GM12873 (cell line): ENCODE results near the gene SUGCT.

Experiments
- CTCF ChIP-seq: IDR thresholded peaks from 2 replicates; pipeline ENCODE4 v1.5.1; 2012; ENCODE audit warnings: low read depth, mild to moderate bottlenecking, moderate library complexity, low read length, control low read depth; ENCODE audit not compliant: insufficient read depth; ENCODE audit errors: missing control alignments

The SUGCT gene

GRCh38 chr7:40782836-40783235 is 648.0 kb downstream of the SUGCT start:
- no peak for TF ChIP-seq CTCF

DNA sequence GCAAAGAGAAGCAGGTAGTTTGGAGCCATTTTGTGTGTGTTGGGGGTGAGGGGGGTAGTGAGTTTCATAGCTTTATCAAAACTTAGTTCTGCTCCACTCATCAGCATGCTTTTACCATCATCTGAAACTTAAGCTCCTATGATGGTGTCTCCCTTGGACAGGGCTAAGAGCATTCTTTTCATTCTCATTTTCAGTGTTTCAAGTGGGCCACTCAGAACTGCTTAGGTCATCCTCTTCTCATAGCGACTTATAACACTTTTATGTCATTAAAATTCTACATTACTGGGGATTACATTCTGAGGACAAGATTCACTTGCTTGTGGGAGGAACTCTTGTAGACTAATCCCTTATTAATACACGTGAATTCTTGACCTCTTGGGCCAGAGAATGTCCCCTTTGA is 649.4 kb downstream of the SUGCT start:
- TF ChIP-seq CTCF = no peak

DNA sequence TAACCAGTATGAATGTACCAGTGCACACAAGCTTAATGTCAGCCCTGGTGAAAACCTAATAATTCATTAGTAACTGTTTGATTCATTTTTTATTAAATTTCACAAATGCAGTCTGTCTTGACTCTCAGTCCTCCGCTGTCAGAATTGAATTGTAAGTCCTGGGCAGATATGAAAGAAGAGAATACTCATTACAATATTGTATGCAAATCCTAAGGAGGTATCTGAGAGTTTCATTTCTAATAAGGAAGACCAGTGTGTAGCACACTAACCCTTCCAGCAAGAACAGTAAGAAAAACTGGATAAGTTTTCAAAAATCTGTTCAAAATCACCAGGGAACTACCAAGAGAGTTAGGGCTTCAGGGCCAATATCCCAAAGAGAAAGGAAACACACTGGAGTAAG is 652.1 kb downstream of the SUGCT start:
- no peak for TF ChIP-seq CTCF

DNA sequence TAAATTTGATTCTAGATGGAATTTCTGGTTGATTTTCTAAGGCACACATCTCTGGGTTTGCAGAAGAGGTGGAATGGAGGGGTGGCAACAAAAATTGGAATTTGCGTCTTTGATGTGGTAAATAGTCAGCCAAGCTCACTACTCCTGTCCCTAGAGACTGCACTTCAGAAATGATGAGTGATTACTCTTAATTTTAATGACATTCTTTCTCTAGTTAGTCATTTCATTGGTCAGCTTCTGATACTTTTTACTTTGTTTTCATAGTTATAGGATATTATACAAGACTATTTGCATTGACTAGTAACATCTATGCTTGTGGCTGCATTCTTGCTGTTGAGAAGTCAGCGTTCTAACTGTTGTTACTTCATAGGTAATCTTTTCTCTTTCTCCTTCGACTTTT is 658.3 kb downstream of the SUGCT start:
- no peak for TF ChIP-seq CTCF

DNA sequence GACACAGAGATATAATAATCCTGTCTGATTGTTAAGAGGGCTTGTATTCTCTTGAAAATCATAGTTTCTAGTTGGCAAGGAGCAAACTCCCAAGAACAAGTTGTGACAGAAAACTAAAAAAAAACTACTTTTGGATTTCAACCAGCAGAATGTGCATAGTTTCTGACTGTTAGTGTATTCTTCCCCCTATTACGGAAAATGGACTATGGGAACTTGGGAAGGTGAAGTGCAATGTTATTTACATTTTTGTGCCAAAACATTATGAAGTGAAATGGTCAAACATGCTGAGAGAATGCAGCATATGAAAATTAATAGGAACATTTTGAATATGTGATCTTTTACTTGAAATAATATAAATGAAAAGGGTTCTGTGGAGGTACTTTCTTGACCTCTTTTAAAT is 660.8 kb downstream of the SUGCT start:
- TF ChIP-seq CTCF = no peak

DNA sequence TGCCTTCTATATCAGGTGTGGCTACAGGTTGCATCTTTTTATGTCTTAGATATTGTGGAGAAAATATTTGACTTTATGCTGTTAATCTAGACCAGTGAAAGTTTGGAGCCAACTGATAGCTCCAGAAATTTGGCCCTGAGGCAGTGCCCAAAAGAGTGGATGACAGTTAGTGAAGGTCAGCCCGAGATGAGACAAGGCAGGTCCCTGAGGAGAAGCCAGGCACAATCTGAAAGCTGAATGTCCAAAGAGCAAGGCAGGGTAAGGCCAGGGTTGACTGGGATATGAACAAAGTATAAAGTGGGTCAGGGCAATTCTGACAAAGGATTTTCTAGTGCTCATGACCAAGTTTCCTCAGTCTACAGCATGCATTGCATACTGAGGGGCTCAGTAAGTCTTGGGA is 661.9 kb downstream of the SUGCT start:
- no peak for TF ChIP-seq CTCF

DNA sequence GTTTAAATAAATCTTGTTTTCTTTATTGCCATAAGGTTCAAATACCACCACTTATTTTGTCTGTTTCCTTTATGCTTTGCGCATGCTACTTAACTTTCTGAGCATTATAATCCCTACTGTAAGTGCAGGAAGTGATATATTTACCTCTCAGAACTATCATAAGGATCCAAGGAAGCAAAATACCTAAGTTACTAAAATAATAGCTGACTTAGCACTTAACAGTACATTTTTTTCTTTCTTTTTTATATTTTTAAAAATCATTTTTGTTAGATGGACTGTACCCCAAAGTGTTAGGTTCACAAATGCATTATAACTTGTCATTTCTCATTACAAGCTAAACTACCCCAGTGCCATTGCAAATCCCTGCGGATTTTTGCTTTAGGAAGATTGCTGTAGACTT is 663.8 kb downstream of the SUGCT start:
- TF ChIP-seq CTCF = no peak
